HG02884 (cell line): ENCODE data around the gene RPGRIP1L.

ENCODE experiments used
- ATAC-seq: cut with Tn5 transposase; IDR thresholded peaks from one replicate; pipeline ENCODE4 v1.9.1; 2021; ENCODE audit warnings: mild to moderate bottlenecking, moderate library complexity; ENCODE audit not compliant: unreplicated experiment

Gene RPGRIP1L

DNA sequence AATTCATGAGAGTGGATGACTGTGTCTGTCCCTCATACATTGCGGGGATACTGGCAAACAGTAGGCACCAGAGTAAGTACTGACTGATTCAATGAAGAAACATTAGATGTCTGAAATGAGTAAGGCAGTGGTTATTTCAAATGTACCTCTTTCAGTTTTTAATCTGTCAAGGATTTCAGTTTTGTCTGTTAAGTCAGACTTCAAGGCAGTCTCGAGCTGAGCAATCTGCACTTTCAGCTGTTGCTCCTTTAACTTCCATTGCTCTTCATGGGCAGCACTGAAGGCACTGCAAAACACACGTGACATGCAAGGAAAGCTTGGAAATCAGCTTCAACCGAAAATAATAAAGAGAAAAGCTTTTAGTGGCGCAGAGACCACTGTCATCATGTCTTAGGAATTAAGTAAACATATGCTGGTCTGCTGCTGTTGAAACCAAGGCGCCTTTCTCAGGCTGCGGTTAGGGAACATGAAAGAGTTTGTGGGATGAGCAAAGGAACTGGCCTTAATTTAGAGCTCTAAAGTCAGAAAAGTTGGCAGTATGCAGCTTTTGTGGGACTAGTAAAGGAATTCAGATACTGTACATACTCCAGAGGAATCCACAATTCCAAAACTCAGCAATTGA is 38.8 kb downstream of the RPGRIP1L start:
- peak; percentile 73 for ATAC-seq

DNA sequence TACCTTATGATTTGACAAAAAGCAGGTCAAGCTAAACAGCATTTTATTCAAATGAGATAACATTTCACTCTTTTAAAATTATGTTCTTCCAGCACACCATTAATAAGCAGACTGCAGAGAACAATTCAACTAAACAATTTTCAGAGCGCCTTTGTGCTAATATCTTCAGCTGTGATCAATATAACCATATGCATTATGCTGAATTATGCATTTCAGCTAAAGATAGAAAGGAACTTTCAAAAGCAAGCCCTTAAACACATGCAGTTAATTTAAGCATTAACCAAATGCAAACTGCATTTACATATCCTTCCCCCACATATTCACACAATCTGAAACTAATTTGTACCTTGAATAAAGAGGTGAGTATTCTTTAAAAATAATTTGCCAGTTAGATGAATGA is 41.6 kb downstream of the RPGRIP1L start:
- ATAC-seq: no peak

GRCh38 chr16:53654946-53655345 is 48.7 kb downstream of the RPGRIP1L start:
- ATAC-seq: no peak

DNA sequence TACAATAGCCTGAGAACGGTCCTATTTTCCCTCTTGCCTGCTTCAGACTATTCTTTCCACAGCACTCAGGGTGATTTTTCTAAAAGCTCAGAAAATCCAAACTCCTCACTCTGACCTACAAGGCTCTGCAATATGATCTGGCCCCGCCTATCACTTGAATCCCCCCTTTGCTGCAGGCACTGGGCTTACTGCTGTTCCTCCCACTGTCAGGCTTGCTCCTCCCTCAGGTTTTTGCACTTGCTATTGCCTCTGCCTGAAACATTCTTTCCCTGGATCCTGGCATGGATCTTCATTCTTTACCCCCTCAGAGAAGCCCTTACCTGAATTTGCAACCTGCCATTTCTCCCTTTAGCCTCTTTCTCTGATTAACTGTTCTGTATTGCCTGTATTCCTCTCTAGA is 52.3 kb downstream of the RPGRIP1L start:
- ATAC-seq: no peak

DNA sequence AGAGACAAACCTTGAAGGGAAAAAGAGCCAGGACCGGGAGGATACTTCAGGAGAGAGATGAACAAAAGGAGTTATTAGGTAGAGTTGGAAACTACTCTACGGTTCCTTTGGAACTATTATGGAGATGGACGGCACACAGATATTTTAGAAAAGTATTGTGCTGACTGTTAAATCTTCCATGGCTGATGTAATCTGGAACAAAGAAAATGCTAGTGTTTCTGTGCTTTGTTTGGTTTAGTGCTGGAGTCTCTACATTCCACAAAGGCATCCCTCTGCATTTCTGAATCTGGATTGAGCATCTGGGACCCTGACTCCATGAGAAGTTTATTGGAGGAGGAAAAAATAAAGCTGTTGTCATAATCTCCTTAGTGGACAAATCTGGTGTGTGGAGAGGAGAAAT is 57.2 kb downstream of the RPGRIP1L start:
- no peak for ATAC-seq

DNA sequence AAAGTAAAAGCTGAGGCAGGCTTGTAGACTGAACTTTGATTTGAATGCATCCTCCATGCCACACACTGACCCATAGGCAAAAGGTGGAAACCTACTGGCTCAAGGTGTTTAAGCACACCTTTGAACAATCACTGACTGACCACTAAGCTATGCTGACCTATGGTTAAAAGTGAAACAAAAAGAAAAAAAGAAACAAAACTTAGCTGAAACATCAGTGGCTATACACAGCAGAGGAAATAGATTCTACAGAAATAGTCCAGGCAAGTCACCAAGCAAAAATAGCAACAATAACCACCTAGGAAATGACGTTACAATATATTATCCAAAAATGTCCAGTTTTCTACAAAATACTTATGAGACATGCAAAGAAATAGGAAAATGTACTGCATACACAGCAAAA is 60.2 kb downstream of the RPGRIP1L start:
- no peak for ATAC-seq

DNA sequence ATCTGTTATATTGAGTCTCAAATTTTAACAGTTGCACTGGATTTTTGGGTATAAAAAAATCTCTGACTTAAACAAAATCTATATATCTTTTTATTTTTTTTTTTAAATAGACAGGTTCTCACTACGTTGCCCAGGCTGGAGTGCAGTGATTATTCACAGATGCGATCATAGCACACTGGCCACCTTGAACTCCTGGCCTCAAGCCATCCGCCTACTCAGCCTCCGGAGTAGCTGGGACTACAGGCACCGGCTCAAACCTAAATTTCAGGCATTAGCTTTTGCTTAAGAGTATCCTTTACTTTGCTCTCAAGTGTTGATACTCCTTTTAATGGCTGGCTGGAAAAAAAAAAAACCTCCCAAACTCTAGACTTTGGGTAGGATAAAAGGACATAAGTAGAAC is 61.6 kb downstream of the RPGRIP1L start:
- no peak for ATAC-seq

- no peak for ATAC-seq
Measured at GRCh38 chr16:53636978-53637377, 66.7 kb downstream of the RPGRIP1L start.

DNA sequence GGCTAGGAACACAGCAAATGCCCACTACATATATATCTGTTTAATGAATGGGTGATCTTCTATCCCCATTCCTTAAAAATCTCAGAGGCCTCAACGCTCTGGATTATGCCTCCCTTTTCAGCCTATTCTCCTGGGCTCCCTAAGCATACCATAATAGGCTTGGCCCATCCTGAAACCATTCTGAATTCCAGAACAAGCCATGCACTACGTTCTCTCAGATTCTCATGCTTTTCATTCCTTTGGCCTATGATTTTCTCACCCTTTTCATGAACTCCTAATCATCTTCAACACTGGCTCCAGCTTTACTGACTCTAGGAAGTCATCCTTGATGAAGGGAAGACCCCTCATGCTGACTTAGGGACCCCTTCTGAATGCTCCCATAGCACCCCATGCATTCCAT is 71.1 kb downstream of the RPGRIP1L start:
- no peak for ATAC-seq

- no peak for ATAC-seq
Measured at GRCh38 chr16:53631236-53632025, 72.2 kb downstream of the RPGRIP1L start.

DNA sequence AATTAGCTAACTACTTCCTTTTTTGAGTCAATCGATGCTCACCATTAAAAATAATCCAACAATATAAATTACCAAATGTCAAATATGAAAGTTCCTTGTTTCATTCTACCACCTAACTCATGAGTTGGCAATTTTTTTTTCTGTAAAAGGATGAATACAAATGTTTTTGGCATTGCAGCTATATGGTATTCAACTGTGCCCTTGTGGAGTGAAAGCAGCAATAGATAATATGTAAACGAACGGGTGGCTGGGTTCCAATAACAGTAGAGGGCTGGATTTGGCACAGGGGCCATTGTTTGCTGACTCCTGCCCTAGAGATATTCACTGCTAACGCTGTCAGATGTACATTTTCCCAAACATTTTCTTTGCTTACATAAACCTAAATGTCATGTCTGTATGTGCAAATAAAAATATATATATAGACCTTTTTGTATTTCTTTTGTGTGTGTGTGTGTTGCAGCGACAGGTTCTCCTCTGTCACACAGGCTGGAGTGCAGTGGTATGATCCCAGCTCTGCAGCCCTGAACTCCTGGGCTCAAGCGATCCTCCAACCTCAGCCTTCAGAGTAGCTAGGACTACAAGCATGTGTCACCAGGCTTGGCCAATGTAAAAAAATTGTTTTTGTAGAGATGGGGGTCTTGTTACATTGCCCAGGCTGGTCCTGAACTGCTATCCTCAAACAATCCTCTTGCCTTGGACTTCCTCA is 73.9 kb downstream of the RPGRIP1L start:
- no peak for ATAC-seq

DNA sequence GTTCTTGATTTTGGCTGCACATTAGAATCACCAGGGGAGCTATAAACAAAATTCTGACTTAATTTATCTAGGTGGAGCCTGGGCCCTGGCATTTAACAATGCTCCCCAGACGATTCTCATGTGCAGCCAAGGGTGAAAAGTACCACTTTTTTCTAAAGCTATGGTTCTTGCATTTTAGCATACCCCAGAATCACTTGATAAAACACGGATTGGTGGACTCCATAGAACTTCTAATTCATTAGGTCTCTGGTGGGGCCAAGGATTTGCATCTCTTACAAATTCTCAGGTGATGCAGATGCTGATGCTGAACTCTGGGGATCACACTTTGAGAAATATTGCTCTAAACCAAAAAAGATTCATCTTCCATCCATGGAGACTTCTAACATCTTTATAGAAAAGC is 74.5 kb downstream of the RPGRIP1L start:
- ATAC-seq: no peak

- ATAC-seq: no peak
Measured at GRCh38 chr16:53626811-53627210, 76.8 kb downstream of the RPGRIP1L start.

DNA sequence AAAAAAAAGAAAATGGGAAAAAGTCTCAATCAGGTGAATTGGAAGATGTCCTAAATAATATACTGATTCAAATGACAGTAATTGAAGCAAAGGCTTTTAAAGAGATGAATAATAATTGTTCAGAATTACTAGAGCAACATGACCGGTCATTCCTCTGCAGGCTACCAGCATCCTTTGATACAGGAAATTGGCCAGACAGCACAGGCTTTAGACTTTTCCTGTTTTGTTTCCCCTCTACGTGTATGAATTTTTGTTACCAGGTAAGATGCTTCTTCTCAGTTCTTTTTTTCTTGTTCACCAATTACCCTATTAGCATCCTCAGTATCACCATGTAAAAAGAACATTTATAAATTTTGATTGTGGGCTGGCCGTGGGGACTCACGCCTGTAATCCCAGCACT is 77.5 kb downstream of the RPGRIP1L start:
- ATAC-seq: no peak

- no peak for ATAC-seq
Measured at GRCh38 chr16:53625221-53625620, 78.4 kb downstream of the RPGRIP1L start.

DNA sequence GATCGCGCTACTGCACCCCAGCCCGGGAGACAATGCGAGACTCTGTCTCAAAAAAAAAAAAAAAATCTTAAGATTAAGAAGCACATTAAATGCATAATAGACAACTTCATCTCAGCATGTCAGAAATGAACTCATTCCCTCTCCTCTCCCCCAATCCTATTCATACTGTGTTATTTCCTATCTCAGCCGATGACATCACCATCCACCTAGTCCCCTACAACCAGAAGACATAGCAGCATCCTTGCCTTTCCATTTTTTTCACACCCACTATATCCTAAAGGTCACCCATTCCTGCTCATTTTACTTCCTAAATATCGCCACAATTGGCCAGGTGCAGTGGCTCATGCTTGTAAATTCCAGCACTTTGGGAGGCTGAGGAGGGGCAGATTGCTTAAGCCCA is 81.3 kb downstream of the RPGRIP1L start:
- no peak for ATAC-seq

- no peak for ATAC-seq
Measured at GRCh38 chr16:53620476-53620875, 83.2 kb downstream of the RPGRIP1L start.

DNA sequence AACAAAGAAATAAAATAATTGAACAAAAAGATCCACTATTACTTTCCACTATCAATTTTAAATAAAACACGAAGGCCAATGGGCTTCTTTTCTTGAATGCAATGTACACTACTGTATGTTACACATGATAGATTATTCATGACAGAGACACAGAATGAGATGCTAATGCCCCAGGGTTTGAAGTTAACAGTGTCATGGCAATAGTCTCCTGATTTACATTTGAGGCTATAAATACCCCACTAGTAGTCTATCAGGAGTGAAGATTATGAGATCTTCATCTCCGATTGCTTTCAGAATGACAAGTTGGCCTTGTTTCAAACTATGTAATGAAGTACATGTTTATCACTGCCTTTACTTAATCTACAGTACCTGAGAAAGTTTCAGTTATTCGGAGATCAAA is 84.4 kb downstream of the RPGRIP1L start:
- ATAC-seq: no peak

- ATAC-seq: no peak
Measured at GRCh38 chr16:53614346-53614745, 89.3 kb downstream of the RPGRIP1L start.

- ATAC-seq: no peak
Measured at GRCh38 chr16:53612003-53612402, 91.7 kb downstream of the RPGRIP1L start.

- no peak for ATAC-seq
Measured at GRCh38 chr16:53611179-53611696, 92.4 kb downstream of the RPGRIP1L start.

DNA sequence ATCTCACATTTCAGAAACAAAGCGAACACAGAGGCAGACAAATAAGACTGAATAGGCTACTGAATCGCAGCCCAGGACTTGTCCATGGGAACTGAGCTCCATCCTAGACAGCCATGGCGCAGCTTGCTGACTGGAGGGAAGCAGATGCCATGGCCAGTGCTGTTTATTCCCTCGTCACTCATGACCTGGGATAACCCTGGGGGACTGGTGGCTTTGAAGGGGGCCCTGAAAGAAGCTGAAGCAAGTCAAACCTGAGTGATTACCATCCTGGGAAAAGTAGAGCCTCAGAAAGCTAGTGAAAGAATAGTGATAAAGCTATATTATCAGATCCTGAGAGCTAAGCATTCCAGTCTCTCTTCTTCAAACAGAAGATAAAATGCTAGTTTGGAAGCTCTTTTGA is 94.1 kb downstream of the RPGRIP1L start:
- ATAC-seq: no peak
